ENCODE results near the gene DMPK. TPM values are rescaled to one million over a fixed set of nuclear protein-coding genes. Genes with fewer than 3 reads are reported as not detected.

The DMPK gene
- total and polyA plus RNA-seq, 2 experiments from 2014 or later, result 9.8 to 24.0 TPM

DNA sequence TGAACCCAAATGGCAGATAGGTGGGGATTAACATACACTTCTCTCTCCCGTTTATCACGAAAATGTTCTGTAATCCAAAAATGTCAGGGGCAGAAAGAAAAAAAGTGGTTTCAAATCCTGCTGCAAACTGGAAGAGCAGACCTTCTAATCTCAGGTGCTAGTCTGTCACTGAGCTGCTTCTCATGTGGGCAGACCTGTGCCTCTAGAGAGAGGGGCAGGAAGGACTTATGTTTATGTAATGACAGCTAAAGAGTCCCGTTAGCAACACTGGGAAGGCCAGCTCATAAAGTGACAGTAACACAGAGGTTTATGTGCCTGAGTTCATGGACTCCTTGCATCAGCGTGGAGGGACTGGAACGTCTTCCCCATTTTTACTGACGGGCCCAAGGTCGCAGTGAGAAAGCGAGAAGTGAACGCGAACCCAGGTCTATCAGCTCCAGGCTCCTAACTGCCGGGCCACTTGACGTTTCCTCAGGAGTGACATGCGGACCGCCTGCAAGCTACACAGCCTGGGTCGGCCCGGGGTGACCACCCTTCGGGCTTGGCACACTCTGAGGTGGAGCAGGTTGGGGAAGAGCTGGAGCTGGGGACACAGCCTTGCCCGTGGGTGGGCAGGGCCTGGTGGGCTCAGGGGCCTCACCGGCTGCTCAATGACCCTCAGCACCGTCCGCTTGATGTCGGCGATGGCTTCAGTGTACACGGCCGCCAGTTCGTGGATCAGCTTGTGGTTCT, 42.4 kb upstream of the DMPK start (continued):
- TF ChIP-seq ZNF331 (CRISPR knock-in tag; IDR thresholded peaks at IDR 0.05; ENCODE audit: low read depth) (no peak), NANOG (IDR thresholded peaks at IDR 0.05; ENCODE audit: borderline replicate concordance) (no peak)

DNA sequence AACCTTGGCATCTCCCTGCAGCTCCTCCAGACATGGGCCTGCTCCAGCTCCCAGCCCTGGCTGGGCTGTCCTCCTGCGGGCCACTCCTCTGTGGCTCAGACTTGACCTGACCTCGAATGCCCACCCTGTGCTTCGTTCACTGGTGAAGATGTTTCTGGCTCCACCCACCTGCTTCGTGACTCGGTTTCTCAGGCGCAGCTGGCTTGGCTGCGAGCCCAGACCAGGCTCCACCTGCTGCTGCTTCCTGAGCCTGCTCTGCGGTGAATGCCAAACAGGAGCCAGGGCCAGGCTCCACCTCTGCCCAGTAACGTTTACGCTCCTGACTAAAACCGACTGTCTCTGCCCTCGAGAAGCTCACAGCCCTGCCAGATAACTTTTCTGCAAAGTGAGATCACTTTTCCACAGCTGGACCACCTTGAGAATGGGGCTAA, 41.8 kb upstream of the DMPK start:
- Mint-ChIP-seq H3K9me3 (no peaks in the 10 kb centered on the region), H3K4me3 (no peak overlapping the region; the same call in 2 of the 3 replicates), H3K27ac (no peak overlapping the region), H3K27me3 (ENCODE audit: insufficient read depth, low read depth, poor library complexity) (peaks cover 15% of the 10 kb centered on the region), H3K4me1 (peaks cover 19% of the 10 kb centered on the region), H3K36me3 (ENCODE audit: low read depth) (peaks cover 82% of the 10 kb centered on the region)
- H3F3A ChIP-seq (replicated peaks; ENCODE audit: low read depth), result peaks cover 17% of the 10 kb centered on the region; the same call in 1 of the 2 replicates
- H3K27me3 ChIP-seq (ENCODE audit: insufficient read depth), result no peaks in the 10 kb centered on the region
- H3K4me2 ChIP-seq, result no peak overlapping the region
- H3K4me3 ChIP-seq, result no peak overlapping the region
- peaks cover 8% of the 10 kb centered on the region; the same call in 1 of the 2 replicates for H3K4me1 ChIP-seq (ENCODE audit: insufficient read depth)
- no peak overlapping the region for H3K27ac ChIP-seq (ENCODE audit: low read depth)
- no peak overlapping the region for H2AFZ ChIP-seq
- DNase-seq (ENCODE audit: low spot score), result no peak
- no peaks in the 10 kb centered on the region; the same call in 1 of the 2 replicates for H4K20me1 ChIP-seq (replicated peaks; ENCODE audit: insufficient read depth)
- no peaks in the 10 kb centered on the region for H3K9me2 ChIP-seq (ENCODE audit: insufficient read depth)
- H3K79me2 ChIP-seq (replicated peaks; ENCODE audit: insufficient read depth), result no peaks in the 10 kb centered on the region
- ATAC-seq, result no peak
- H3K36me3 ChIP-seq (ENCODE audit: insufficient read depth), result peaks cover under 1% of the 10 kb centered on the region; the same call in 1 of the 2 replicates
- TF ChIP-seq ZNF114 (CRISPR knock-in tag; IDR thresholded peaks at IDR 0.05), result no peak
- TF ChIP-seq, protein P1, sequence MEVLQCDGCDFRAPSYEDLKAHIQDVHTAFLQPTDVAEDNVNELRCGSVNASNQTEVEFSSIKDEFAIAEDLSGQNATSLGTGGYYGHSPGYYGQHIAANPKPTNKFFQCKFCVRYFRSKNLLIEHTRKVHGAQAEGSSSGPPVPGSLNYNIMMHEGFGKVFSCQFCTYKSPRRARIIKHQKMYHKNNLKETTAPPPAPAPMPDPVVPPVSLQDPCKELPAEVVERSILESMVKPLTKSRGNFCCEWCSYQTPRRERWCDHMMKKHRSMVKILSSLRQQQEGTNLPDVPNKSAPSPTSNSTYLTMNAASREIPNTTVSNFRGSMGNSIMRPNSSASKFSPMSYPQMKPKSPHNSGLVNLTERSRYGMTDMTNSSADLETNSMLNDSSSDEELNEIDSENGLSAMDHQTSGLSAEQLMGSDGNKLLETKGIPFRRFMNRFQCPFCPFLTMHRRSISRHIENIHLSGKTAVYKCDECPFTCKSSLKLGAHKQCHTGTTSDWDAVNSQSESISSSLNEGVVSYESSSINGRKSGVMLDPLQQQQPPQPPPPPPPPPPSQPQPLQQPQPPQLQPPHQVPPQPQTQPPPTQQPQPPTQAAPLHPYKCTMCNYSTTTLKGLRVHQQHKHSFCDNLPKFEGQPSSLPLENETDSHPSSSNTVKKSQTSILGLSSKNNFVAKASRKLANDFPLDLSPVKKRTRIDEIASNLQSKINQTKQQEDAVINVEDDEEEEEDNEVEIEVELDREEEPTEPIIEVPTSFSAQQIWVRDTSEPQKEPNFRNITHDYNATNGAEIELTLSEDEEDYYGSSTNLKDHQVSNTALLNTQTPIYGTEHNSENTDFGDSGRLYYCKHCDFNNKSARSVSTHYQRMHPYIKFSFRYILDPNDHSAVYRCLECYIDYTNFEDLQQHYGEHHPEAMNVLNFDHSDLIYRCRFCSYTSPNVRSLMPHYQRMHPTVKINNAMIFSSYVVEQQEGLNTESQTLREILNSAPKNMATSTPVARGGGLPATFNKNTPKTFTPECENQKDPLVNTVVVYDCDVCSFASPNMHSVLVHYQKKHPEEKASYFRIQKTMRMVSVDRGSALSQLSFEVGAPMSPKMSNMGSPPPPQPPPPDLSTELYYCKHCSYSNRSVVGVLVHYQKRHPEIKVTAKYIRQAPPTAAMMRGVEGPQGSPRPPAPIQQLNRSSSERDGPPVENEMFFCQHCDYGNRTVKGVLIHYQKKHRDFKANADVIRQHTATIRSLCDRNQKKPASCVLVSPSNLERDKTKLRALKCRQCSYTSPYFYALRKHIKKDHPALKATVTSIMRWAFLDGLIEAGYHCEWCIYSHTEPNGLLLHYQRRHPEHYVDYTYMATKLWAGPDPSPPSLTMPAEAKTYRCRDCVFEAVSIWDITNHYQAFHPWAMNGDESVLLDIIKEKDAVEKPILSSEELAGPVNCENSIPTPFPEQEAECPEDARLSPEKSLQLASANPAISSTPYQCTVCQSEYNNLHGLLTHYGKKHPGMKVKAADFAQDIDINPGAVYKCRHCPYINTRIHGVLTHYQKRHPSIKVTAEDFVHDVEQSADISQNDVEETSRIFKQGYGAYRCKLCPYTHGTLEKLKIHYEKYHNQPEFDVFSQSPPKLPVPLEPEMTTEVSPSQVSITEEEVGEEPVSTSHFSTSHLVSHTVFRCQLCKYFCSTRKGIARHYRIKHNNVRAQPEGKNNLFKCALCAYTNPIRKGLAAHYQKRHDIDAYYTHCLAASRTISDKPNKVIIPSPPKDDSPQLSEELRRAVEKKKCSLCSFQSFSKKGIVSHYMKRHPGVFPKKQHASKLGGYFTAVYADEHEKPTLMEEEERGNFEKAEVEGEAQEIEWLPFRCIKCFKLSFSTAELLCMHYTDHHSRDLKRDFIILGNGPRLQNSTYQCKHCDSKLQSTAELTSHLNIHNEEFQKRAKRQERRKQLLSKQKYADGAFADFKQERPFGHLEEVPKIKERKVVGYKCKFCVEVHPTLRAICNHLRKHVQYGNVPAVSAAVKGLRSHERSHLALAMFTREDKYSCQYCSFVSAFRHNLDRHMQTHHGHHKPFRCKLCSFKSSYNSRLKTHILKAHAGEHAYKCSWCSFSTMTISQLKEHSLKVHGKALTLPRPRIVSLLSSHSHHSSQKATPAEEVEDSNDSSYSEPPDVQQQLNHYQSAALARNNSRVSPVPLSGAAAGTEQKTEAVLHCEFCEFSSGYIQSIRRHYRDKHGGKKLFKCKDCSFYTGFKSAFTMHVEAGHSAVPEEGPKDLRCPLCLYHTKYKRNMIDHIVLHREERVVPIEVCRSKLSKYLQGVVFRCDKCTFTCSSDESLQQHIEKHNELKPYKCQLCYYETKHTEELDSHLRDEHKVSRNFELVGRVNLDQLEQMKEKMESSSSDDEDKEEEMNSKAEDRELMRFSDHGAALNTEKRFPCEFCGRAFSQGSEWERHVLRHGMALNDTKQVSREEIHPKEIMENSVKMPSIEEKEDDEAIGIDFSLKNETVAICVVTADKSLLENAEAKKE (CRISPR knock-in tag; IDR thresholded peaks at IDR 0.05), result no peak
- TF ChIP-seq, protein P2, sequence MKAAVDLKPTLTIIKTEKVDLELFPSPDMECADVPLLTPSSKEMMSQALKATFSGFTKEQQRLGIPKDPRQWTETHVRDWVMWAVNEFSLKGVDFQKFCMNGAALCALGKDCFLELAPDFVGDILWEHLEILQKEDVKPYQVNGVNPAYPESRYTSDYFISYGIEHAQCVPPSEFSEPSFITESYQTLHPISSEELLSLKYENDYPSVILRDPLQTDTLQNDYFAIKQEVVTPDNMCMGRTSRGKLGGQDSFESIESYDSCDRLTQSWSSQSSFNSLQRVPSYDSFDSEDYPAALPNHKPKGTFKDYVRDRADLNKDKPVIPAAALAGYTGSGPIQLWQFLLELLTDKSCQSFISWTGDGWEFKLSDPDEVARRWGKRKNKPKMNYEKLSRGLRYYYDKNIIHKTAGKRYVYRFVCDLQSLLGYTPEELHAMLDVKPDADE (IDR thresholded peaks at IDR 0.05), result no peak
- TF ChIP-seq, protein P3, sequence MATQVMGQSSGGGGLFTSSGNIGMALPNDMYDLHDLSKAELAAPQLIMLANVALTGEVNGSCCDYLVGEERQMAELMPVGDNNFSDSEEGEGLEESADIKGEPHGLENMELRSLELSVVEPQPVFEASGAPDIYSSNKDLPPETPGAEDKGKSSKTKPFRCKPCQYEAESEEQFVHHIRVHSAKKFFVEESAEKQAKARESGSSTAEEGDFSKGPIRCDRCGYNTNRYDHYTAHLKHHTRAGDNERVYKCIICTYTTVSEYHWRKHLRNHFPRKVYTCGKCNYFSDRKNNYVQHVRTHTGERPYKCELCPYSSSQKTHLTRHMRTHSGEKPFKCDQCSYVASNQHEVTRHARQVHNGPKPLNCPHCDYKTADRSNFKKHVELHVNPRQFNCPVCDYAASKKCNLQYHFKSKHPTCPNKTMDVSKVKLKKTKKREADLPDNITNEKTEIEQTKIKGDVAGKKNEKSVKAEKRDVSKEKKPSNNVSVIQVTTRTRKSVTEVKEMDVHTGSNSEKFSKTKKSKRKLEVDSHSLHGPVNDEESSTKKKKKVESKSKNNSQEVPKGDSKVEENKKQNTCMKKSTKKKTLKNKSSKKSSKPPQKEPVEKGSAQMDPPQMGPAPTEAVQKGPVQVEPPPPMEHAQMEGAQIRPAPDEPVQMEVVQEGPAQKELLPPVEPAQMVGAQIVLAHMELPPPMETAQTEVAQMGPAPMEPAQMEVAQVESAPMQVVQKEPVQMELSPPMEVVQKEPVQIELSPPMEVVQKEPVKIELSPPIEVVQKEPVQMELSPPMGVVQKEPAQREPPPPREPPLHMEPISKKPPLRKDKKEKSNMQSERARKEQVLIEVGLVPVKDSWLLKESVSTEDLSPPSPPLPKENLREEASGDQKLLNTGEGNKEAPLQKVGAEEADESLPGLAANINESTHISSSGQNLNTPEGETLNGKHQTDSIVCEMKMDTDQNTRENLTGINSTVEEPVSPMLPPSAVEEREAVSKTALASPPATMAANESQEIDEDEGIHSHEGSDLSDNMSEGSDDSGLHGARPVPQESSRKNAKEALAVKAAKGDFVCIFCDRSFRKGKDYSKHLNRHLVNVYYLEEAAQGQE (IDR thresholded peaks at IDR 0.05; ENCODE audit: unreplicated experiment), result no peak
- TF ChIP-seq POLR2AphosphoS5 (IDR thresholded peaks at IDR 0.05; ENCODE audit: low read depth), result no peak
- TF ChIP-seq JUNB (IDR thresholded peaks at IDR 0.05; ENCODE audit: unreplicated experiment), result no peak
- TF ChIP-seq EZH2 (IDR thresholded peaks at IDR 0.05; ENCODE audit: low read depth, unreplicated experiment), result no peak
- TF ChIP-seq CREB1 (CRISPR knock-in tag; IDR thresholded peaks at IDR 0.05; ENCODE audit: low read depth), result no peak
- TF ChIP-seq, protein P4, sequence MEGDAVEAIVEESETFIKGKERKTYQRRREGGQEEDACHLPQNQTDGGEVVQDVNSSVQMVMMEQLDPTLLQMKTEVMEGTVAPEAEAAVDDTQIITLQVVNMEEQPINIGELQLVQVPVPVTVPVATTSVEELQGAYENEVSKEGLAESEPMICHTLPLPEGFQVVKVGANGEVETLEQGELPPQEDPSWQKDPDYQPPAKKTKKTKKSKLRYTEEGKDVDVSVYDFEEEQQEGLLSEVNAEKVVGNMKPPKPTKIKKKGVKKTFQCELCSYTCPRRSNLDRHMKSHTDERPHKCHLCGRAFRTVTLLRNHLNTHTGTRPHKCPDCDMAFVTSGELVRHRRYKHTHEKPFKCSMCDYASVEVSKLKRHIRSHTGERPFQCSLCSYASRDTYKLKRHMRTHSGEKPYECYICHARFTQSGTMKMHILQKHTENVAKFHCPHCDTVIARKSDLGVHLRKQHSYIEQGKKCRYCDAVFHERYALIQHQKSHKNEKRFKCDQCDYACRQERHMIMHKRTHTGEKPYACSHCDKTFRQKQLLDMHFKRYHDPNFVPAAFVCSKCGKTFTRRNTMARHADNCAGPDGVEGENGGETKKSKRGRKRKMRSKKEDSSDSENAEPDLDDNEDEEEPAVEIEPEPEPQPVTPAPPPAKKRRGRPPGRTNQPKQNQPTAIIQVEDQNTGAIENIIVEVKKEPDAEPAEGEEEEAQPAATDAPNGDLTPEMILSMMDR (conservative IDR thresholded peaks at IDR 0.05; ENCODE audit: low read depth in 2 of 2), result no peak
- no peak for TF ChIP-seq STAT1 (IDR thresholded peaks at IDR 0.05; ENCODE audit: unreplicated experiment)
- no peak for TF ChIP-seq NANOG (IDR thresholded peaks at IDR 0.05; ENCODE audit: borderline replicate concordance)

Data from GM23338 (cell line).